Renal cortex interstitium (tissue), 11 donors: ENCODE data around the gene SMIM1. TPM values are rescaled to one million over a fixed set of nuclear protein-coding genes. Genes with fewer than 3 reads are reported as not detected.
"Not testable (repeated sequence)": the region's sequence is repeated elsewhere in the genome, so short reads cannot be mapped to it uniquely, and the experiment has no call there.

ENCODE experiments used
- DNase-seq, 11 donors: peaks; one replicate each; pipeline ENCODE4 v3.0.0-alpha.2; 2013; ENCODE audit warnings: low read depth in 9 of 11, low spot score in 4 of 11; ENCODE audit errors: extremely low read depth in 1 of 11
- polyA plus RNA-seq, 3 donors: library from polyadenylated mRNA; unstranded; fragments of 120-200 nt; gene quantifications; one replicate each; pipeline ENCODE4 v1.2.1, GENCODE V29; 2013; ENCODE audit not compliant: insufficient read length in 3 of 3

SMIM1 gene
- polyA plus RNA-seq, 3 donors: 10.2 to 24.0 (median 21.7) TPM

- no peak for DNase-seq
These were observed 26.1 kb upstream of the SMIM1 start for GRCh38 chr1:3746389-3746829.

- DNase-seq: peak; percentile 31 to 78 (median 71)
These were observed 25.6 kb upstream of the SMIM1 start for GRCh38 chr1:3746830-3747521.

DNA sequence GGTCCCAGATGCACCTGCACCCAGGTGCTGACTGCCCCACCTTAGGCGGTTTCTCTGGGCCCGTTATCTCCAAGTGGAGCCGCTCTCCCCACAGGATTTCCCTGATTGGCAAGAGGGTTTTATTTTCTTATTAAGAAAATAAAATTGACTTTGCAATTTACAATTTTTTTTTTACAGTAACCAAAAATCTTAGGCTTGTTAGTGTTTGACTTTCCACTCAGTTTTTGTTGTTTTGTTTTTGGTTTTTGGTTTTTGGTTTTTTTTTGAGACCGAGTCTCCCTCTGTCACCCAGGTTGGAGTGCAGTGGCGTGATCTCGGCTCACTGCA, 25.1 kb upstream of the SMIM1 start:
- no peak for DNase-seq

DNA sequence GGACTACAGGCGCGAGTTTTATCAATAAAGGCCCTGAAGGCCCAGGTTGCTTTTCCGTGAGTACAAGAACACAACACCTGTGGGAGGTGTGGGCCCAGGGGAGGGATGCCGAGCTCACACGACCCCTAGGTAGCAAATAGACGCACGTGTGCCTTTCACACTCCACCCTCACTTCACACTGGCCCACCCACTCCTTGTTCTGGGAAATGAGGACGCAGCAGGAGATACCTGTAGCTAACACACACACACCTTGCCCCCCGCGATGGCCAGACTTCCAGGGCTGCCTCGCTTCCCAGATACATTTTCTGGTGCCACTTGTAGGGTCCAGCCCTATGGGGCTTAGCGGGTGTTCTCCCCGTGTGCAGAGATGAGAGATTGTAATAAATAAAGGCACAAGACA, 24.6 kb upstream of the SMIM1 start:
- no peak for DNase-seq

DNA sequence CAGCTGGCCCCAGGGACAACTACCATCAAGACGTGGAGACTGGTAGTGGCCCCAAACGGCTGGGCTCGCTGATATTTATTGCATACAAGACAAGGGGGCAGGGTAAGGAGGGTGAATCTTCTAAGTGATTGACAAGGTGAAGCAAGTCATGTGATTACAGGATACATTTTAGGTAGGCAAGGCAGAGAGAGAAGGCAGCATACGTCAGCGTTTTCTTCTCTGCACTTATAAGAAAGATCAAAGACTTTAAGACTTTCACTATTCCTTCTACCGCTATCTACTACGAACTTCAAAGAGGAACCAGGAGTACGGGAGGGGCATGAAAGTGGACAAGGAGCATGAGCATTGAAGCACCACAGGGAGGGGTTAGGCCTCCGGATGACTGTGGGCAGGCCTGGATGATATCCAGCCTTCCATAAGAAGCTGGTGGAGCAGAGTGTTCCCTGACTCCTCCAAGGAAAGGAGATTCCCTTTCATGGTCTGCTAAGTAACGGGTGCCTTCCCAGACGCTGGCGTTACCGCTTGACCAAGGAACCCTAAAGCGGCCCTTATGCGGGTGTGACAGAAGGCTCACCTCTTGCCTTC, 24.1 kb upstream of the SMIM1 start:
- DNase-seq: not testable (repeated sequence)

- DNase-seq: no peak
These were observed 23.0 kb upstream of the SMIM1 start for GRCh38 chr1:3749512-3749911.

- no peak for DNase-seq
These were observed 21.8 kb upstream of the SMIM1 start for GRCh38 chr1:3750741-3751140.

- DNase-seq: no peak
These were observed 20.1 kb upstream of the SMIM1 start, which contains the start of gene CCDC27 for GRCh38 chr1:3752400-3752945. Gene CCDC27 (plus strand): TSS chr1:3752450. CDS start chr1:3752482, 32 bp downstream.

DNA sequence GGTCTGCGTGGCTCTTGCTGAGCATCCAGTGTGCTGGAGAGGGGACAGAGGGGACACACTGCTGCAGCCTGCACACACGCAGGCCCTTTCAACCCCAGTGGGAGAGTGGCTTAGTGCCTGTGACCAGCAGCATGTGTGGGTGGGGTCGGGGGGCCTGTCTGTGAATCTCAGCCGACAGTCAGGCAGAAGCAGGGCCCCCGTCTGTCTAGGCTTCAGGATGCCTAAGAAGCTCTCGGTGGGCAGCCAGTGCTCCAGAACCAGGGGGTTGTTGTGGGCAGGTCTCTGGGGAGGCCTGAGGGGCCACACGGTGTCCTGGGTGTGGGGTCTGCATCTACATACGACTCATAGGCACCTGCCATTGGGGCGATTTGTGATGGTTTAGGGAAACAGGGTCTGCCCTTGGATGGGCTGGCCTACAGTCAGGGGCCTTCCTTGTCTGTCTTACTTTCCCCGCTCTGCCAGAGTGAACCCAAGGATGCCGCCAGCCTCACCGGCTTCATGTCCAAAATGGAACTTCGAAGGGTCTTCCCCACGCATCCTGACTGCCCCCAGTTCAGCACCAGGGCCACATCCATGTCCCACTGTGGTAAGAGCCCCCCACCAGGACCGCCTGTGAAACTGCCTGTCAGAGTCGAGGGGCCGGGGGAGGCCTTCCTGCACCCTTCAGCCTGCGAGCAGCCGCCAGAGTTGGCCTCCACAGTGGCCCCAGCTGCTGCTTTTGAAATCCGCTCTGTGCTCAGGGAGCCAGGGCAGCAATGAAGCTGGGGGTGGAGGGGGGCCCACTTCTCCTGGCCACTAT, 18.7 kb upstream of the SMIM1 start:
- DNase-seq: no peak

DNA sequence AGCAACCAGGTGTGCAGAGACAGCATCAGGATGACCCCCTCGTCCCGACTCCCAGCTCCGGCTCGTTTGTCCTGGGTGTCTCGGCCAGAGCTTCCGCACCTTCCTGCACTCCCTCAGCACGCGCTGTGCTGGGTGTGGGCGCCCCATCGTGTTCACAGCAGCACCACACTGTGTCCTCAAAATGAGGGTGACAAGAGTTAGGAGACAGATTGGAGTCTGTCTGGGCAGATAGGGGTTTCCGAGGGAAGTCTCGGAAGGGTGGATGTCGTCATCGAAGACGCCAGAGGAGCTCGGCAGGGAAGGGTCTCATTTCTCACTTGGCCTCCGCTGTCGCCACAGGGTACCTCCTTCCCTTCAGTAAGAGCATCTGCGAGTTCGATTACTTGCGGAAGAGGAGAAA, 16.2 kb upstream of the SMIM1 start:
- DNase-seq: no peak

DNA sequence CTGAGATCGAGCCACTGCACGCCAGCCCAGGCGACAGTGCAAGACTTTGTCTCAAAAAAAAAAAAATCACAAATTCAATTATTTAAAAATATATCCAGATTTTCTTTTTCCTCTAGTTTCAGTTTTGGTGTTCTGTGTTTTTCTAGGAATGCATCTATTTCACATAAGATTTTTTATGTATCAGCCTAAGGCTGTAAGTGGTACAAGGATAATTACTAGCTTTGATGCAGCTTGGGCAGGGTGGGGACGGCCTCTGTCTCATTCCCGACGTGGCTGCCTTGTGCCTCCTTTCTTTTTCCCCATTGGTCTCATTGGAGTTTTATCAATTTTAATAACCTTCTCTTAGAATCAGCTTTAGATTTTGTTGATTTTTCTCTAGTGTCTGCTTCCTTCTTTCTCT, 13.4 kb upstream of the SMIM1 start:
- no peak for DNase-seq

DNA sequence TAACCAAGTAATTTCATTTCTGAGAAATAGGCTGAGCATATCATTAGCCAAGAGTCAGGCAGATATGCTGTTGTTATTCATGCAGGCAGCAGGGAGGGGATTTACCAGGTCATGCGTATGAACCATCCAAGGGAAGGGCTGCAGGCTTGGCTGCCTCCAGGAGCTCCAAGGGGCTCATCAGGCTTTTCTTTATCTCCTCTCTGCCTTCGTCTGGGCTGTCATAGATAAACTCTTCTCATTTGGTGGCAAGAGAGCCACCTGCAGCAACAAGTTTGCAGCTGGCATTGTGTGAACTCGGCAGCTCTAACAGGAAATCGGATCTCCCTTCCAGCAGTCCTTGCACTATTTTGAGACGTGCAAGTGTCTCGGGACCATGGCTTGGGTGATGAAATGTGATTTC, 12.8 kb upstream of the SMIM1 start:
- no peak for DNase-seq

DNA sequence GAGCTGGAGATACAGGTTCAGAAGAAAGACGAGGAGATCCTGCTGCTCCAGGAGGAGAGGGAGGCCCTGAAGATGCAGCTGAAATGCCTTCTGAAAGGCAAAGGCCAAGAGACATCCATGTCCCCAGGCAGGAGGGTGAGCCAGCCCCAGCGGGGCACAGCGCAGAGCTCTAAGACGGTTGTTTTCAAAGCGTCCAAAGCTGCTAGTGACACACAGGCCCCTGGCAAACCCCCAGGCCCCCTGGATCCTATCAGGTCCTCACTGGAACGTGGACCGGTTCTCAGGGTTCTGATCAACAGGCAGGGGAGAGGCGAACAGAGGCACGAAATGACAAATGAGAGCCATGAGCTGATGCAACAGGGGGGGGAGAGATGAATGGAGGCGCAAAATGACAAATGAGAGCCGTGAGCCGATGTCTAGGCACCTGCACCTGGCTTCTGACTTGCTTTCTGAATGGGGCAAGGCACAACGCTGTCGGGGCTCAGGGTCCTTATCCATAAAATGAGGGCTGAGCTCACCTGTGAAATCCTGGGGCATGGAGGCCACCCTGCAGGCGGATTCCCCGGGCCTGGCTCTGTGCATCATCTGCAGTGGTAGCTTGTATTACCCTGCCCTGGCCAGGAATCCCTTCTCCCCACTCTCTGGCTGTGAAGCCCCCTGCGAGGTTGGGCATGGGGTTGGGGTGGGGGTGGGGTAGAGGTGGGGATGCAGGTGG, 11.1 kb upstream of the SMIM1 start:
- no peak for DNase-seq

DNA sequence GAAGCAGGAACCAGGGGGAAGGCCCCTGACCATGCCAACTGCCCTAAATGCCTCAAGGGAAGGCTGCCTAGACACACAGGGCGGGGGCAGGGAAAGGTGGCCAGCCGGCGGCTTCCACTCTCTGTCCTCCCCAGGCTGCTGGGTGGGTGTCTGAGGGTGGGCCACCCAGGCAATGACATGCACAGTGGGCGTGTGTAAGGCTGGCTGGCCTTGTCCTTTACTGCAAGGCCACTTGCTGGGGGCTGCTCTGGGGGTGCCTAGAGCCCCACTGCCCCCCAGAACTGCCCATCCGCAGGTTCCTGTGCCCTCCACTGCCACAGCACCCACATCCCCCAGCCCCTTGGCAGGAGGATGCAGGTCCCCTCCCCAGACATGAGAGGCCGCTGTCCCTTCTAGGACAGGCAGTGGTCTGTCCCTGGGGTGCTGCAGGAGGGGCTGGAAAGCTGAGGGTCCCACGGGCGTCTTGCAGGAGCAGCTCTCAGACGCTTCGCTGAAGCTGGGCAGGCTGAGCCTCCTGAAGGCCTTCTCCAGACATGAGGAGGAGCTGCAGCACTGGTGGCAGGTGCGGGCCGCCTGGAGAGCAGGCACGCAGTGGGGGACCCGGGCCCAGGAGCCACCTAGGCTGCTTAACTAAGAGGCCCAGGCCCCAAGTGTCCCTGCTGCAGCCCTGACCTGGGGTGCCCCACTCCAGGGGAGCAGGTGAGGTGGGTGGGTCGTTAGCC, 10.2 kb upstream of the SMIM1 start:
- DNase-seq: no peak

DNA sequence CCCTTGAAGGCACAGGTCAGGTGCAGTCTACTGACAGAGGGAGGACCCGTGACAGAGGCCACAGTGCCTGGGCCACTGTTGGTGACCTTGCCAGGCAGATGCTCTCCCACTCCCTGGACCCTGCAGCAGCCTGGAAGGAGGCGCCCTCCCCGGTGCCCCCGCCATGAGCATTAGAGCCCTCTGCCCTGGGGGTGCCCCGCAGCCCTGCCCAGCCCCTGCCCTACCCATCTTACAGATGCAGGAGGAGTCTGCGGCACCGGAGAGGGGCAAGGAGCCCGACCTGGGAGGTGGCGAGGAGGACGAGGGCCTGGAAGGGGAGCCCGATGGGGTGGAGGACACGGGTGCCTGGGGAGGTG, 9.7 kb upstream of the SMIM1 start:
- no peak for DNase-seq

DNA sequence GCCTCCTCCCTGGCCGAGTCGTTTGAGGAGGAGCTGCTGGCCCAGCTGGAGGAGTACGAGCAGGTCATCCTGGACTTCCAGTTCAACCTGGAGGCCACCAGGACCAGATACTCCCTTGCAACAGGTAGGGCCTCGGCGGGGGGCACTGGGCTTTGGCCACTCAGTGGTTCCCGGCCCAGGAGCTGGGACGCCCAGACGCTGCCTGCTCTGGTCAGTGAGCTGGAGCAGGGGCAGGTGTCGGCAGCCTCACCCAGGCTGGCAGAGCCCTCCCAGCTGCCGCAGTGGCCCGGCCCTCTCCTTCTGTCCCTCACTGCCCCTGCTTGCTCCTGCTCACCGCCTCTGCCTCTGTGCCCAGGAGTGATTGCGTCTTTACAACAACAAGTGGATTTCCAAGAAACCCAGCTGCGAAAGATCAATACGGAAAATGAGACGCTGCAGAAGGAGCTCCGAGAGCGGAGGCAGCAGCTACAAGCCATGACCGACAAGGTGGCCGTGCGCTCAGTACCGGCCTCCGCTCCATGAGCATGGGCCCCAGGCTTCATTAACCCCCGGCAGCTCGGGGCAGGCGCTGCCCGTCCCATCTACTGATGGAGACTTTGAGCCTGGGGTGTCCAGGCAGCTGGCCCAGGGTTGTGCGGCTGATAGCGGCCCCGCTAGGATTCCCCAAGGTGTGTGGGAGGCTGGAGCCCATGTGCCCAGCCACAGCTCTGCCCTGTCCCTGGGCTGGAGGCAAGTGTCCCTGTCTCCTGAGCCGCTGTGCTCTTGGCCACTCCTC, 9.0 kb upstream of the SMIM1 start:
- DNase-seq: no peak

DNA sequence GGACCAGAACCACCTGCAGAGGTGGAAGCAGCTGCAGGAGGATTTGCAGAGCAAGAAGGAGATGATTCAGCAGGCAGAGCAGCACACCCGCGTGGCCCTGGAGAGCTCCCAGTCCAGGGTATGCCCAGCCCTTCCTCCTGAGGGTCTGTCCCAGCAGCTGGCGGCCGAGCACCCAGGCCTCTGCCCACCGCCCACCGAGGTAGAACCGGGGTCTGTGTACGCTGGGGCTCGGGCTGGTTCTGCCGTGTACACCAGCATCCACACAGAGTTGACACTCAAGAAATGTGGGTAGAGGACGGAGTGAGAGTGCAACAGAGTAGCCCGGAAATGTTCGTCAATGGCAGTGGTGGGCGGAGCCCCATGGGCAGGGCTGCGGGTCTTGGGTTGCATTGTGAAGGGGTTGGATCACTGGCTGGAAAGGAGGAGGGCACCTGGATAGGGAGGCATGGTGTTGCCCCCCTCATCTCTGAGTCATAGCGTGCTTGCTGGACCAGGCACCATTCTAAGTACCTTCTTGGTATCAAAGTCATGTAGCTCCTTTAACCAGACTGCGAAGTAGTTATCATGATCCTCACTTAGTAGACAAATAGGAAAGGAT, 5.1 kb upstream of the SMIM1 start:
- no peak for DNase-seq
